ENCODE data around the gene NENF. TPM values are rescaled to one million over a fixed set of nuclear protein-coding genes. Genes with fewer than 3 reads are reported as not detected.

The NENF gene
- total RNA-seq, 2 donors from 2014 or later, result 83.2 to 277 TPM

DNA sequence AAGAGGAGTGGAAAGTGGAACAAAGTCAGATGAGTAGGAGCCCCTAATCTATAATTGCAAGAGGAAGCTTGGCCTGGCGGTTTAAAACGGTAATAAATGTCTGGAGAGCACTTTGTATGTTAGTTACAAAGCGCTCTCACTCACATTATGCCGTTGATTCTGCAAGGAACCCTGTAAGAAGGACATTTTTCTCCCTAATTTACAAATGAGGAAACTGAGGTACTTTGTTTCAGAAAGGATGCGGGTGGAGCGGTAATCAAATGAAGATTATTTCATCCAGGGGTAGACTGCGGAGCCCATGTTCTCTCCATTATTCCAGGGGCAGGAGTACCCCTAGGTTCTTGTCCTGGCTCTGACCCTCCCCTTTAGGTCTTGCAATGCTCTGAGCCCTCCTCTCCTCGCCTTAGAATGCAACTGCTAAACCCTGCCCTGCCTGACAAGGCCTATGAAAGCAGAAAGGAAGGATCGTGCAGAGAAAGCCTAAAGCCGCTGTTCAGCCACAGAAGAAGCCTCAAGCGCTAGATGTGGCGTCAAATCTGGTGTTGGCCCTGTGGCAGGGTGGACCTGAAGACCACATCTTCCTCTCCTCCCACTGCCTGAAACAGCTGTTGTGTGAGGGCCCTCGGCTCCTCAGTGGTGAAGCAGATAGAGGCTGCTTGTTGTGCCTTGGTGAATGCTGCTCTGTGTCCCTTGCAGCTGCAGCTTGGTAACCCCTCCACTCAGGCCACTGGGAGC lies 17.4 kb upstream of the NENF start:
- Histone ChIP-seq H3K36me3 (no peaks in the 10 kb centered on the region), H3K9me3 (no peaks in the 10 kb centered on the region), H3K27me3 (replicated peaks; ENCODE audit: insufficient read depth) (no peaks in the 10 kb centered on the region), H3K4me1 (replicated peaks) (no peaks in the 10 kb centered on the region), H3K4me3 (peak overlapping the region in 1 of 2 donors; percentile 61), H3K27ac (peak overlapping the region; percentile 56 to 59)
- WGBS, result 67% methylated on average over 13 of the region's 13 CpGs
- no peak for DNase-seq (ENCODE audit: low spot score)
- intact Hi-C loops (cut with DNase I), result no loop called here
- TF ChIP-seq, protein P1, sequence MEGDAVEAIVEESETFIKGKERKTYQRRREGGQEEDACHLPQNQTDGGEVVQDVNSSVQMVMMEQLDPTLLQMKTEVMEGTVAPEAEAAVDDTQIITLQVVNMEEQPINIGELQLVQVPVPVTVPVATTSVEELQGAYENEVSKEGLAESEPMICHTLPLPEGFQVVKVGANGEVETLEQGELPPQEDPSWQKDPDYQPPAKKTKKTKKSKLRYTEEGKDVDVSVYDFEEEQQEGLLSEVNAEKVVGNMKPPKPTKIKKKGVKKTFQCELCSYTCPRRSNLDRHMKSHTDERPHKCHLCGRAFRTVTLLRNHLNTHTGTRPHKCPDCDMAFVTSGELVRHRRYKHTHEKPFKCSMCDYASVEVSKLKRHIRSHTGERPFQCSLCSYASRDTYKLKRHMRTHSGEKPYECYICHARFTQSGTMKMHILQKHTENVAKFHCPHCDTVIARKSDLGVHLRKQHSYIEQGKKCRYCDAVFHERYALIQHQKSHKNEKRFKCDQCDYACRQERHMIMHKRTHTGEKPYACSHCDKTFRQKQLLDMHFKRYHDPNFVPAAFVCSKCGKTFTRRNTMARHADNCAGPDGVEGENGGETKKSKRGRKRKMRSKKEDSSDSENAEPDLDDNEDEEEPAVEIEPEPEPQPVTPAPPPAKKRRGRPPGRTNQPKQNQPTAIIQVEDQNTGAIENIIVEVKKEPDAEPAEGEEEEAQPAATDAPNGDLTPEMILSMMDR (IDR thresholded peaks at IDR 0.05), result no peak
- TF ChIP-seq POLR2AphosphoS5 (IDR thresholded peaks at IDR 0.05) (no peak), POLR2A (IDR thresholded peaks at IDR 0.05) (no peak)

- 74% methylated on average over 2 of the region's 2 CpGs for WGBS
- Histone ChIP-seq H3K27ac (no peak overlapping the region), H3K9me3 (no peaks in the 10 kb centered on the region), H3K4me1 (replicated peaks) (no peaks in the 10 kb centered on the region), H3K4me3 (no peak overlapping the region), H3K27me3 (replicated peaks; ENCODE audit: insufficient read depth) (no peaks in the 10 kb centered on the region), H3K36me3 (no peaks in the 10 kb centered on the region)
- no peak for DNase-seq (ENCODE audit: low spot score)
- TF ChIP-seq POLR2AphosphoS5 (IDR thresholded peaks at IDR 0.05) (no peak), POLR2A (IDR thresholded peaks at IDR 0.05) (no peak)
- TF ChIP-seq, protein P1 (IDR thresholded peaks at IDR 0.05), result no peak
- intact Hi-C loops (cut with DNase I), result no loop called here
Observed at GRCh38 chr1:212421165-212421564, 11.6 kb upstream of the NENF start.

- Histone ChIP-seq H3K9me3 (no peaks in the 10 kb centered on the region), H3K36me3 (no peaks in the 10 kb centered on the region), H3K27ac (no peak overlapping the region), H3K4me3 (no peak overlapping the region), H3K27me3 (replicated peaks; ENCODE audit: insufficient read depth) (no peaks in the 10 kb centered on the region), H3K4me1 (replicated peaks) (no peaks in the 10 kb centered on the region)
- WGBS, result 79% methylated on average over 3 of the region's 3 CpGs
- TF ChIP-seq POLR2AphosphoS5 (IDR thresholded peaks at IDR 0.05) (no peak), POLR2A (IDR thresholded peaks at IDR 0.05) (no peak)
- TF ChIP-seq, protein P1 (IDR thresholded peaks at IDR 0.05), result no peak
- intact Hi-C loops (cut with DNase I), result no loop called here
- no peak for DNase-seq (ENCODE audit: low spot score)
Observed at GRCh38 chr1:212423879-212424278, 8.8 kb upstream of the NENF start.

DNA sequence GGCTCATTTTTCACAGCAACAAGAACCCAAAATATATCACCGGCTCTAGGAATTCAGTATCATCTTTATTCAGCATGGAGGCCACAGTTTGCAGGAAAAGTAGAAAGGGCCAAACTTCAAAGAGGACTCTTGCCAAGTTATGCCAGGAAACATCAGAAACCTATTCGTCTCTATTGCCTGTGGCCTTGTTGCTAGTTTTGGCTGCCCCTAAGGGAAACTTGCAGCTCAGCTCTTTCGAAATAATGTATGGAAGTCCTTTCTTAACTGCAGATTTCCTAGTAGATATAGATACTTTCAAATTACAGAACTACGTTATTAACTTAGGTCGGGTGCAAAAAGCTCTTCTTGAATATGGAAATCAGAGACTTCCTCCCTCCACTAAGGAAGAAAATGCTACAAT lies 4.2 kb upstream of the NENF start:
- intact Hi-C loops (cut with DNase I), result no loop called here
- Histone ChIP-seq H3K27me3 (replicated peaks; ENCODE audit: insufficient read depth) (no peaks in the 10 kb centered on the region), H3K36me3 (no peaks in the 10 kb centered on the region), H3K4me3 (no peak overlapping the region), H3K27ac (no peak overlapping the region), H3K4me1 (replicated peaks) (peaks cover 5% of the 10 kb centered on the region), H3K9me3 (no peaks in the 10 kb centered on the region)
- no peak for TF ChIP-seq POLR2AphosphoS5 (IDR thresholded peaks at IDR 0.05)
- TF ChIP-seq, protein P1 (IDR thresholded peaks at IDR 0.05), result no peak
- no peak for TF ChIP-seq POLR2A (IDR thresholded peaks at IDR 0.05)
- no peak for DNase-seq (ENCODE audit: low spot score)
- 74% methylated on average over 5 of the region's 5 CpGs for WGBS

DNA sequence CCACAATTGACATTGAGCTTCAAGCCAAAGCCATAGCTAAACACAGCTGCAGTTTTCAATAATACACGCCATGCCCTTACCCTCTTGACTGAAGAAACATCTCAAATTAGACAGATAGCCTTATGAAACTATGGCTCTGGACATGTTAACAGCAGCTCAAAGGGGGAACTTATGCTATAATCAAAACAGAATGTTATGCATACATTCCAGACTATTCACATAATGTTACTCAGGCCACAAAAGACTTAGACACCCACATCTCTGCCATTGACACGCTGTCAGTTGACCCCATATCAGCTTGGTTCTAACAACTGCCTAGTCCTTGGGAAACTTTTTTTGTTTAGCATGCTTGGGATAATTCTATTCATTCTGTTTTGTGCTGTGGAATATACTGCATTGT lies 2.3 kb upstream of the NENF start:
- H3K4me3 ChIP-seq, result no peak overlapping the region
- H3K36me3 ChIP-seq, result no peaks in the 10 kb centered on the region
- no peaks in the 10 kb centered on the region for H3K27me3 ChIP-seq (replicated peaks; ENCODE audit: insufficient read depth)
- H3K4me1 ChIP-seq (replicated peaks), result peaks cover 10% of the 10 kb centered on the region
- intact Hi-C loops (cut with DNase I), result no loop called here
- no peak for DNase-seq (ENCODE audit: low spot score)
- TF ChIP-seq POLR2A (IDR thresholded peaks at IDR 0.05), result no peak
- WGBS, result 85% methylated on average over 2 of the region's 2 CpGs
- H3K27ac ChIP-seq, result no peak overlapping the region
- no peaks in the 10 kb centered on the region for H3K9me3 ChIP-seq
